ENCODE results near the gene SGSM1. TPM values are rescaled to one million over a fixed set of nuclear protein-coding genes. Genes with fewer than 3 reads are reported as not detected.

SGSM1 gene
- total and polyA plus RNA-seq, 9 of the 15 experiments (the other 6 are each of a cell fraction or from before 2014, with no cell fraction given) = not detected

- TF ChIP-seq E2F6 (IDR thresholded peaks at IDR 0.05; ENCODE audit: borderline replicate concordance in 1 of 2, extremely low read depth in 1 of 2, insufficient read depth in 1 of 2, insufficient read length in 1 of 2, low read depth in 1 of 2, low read length in 1 of 2, poor library complexity in 1 of 2, severe bottlenecking in 1 of 2) = peak in 1 of 2 experiments; percentile 77
- TF ChIP-seq ZKSCAN8 (CRISPR knock-in tag; IDR thresholded peaks at IDR 0.05) = peak; percentile 95
- TF ChIP-seq RBM14 (IDR thresholded peaks at IDR 0.05; ENCODE audit: borderline replicate concordance, insufficient read depth, low read depth, low read length) = 0 out of 2 replicates have a peak, but pooled peaks have one; percentile 41
- TF ChIP-seq MAZ (CRISPR knock-in tag; conservative IDR thresholded peaks at IDR 0.05 in 1 of 2, IDR thresholded peaks at IDR 0.05 in 1 of 2) = peak in 1 of 2 experiments; percentile 48; a peak in 1 of 4 replicates
- TF ChIP-seq NR0B1 (IDR thresholded peaks at IDR 0.05; ENCODE audit: partially characterized antibody) = no peak
- no peak for TF ChIP-seq BRF2 (IDR thresholded peaks at IDR 0.05; ENCODE audit: borderline replicate concordance, insufficient read depth, insufficient read length)
- TF ChIP-seq EGR1 (conservative IDR thresholded peaks at IDR 0.05) = peak; percentile 82
Observed at GRCh38 chr22:24951942-24952836, 146.2 kb downstream of the SGSM1 start, which contains the start of gene KIAA1671 (continued).
